Right ventricle myocardium superior (tissue), 1 donor: Measurements from ENCODE around the gene SLC39A12. TPM values are rescaled to one million over a fixed set of nuclear protein-coding genes. Genes with fewer than 3 reads are reported as not detected.
A peak's percentile ranks its signal among the peaks of the same experiment; 100 is the strongest.

ENCODE experiments used
- ATAC-seq: fragments of 200-7000 bp; cut with Tn5 transposase; one replicate; pipeline ENCODE4 v1.9.1; 2020; ENCODE audit warnings: mild to moderate bottlenecking; ENCODE audit not compliant: poor library complexity
- DNase-seq: peaks from one replicate; pipeline ENCODE4 v3.0.0-alpha.2; 2020
- intact Hi-C: fragments of 100-400 bp; cut with DNase I; formaldehyde crosslinking; loops from one replicate; pipeline ENCODE4 v1.11.2; 2022
- total RNA-seq: library from RNA; stranded (reverse); fragmentation: NEBNext Ultra II Directional; extraction: Animal tissue kit (Norgen Biotek cat#: 25700); gene quantifications from one replicate; pipeline ENCODE4 v1.2.1, GENCODE V29; 2021
- donor health status: DM: no; HTN: yes; CAD: no; lungs with severe emphysema.

The SLC39A12 gene
- total RNA-seq, 1 donor from 2014 or later: not detected

GRCh38 chr10:17958049-17958448 lies 6.3 kb downstream of the SLC39A12 start:
- no peak for ATAC-seq
- DNase-seq: no peak
- intact Hi-C loops: no loop called here

GRCh38 chr10:17959870-17960269 lies 8.2 kb downstream of the SLC39A12 start:
- intact Hi-C loops: no loop called here
- DNase-seq (no peak), ATAC-seq (no peak)

GRCh38 chr10:17961551-17962422 lies 10.1 kb downstream of the SLC39A12 start:
- ATAC-seq (no peak), DNase-seq (no peak)
- intact Hi-C loops: no loop called here

GRCh38 chr10:17963431-17963830 lies 11.7 kb downstream of the SLC39A12 start:
- intact Hi-C loops: no loop called here
- no peak for ATAC-seq
- no peak for DNase-seq

GRCh38 chr10:17965649-17966235 lies 14.0 kb downstream of the SLC39A12 start:
- intact Hi-C loops: no loop called here
- no peak for DNase-seq
- ATAC-seq: no peak

- ATAC-seq (no peak), DNase-seq (no peak)
- intact Hi-C loops: no loop called here
These were observed 22.8 kb downstream of the SLC39A12 start for GRCh38 chr10:17974505-17974904.

- no peak for ATAC-seq
- intact Hi-C loops: no loop called here
- DNase-seq: no peak
These were observed 29.3 kb downstream of the SLC39A12 start for GRCh38 chr10:17980846-17981565.

GRCh38 chr10:17981766-17982380 lies 30.2 kb downstream of the SLC39A12 start:
- DNase-seq (no peak), ATAC-seq (no peak)
- intact Hi-C loops: no loop called here

- ATAC-seq (no peak), DNase-seq (no peak)
- intact Hi-C loops: no loop called here
These were observed 32.3 kb downstream of the SLC39A12 start for GRCh38 chr10:17984056-17984455.

GRCh38 chr10:17984563-17984962 lies 32.8 kb downstream of the SLC39A12 start:
- ATAC-seq (no peak), DNase-seq (no peak)
- intact Hi-C loops: no loop called here

GRCh38 chr10:17989908-17990767 lies 38.4 kb downstream of the SLC39A12 start:
- intact Hi-C loops: no loop called here
- ATAC-seq (no peak), DNase-seq (no peak)

- DNase-seq (no peak), ATAC-seq (no peak)
- intact Hi-C loops: no loop called here
These were observed 40.5 kb downstream of the SLC39A12 start for GRCh38 chr10:17992266-17992665.

GRCh38 chr10:17993361-17993760 lies 41.6 kb downstream of the SLC39A12 start:
- intact Hi-C loops: no loop called here
- ATAC-seq (no peak), DNase-seq (no peak)

- ATAC-seq (no peak), DNase-seq (no peak)
- intact Hi-C loops: no loop called here
These were observed 48.9 kb downstream of the SLC39A12 start for GRCh38 chr10:18000601-18001000.

GRCh38 chr10:18005445-18005780 lies 53.7 kb downstream of the SLC39A12 start:
- peak; percentile 25 for ATAC-seq
- intact Hi-C loops: no loop called here

GRCh38 chr10:18005781-18006456 lies 54.2 kb downstream of the SLC39A12 start:
- ATAC-seq: peak; percentile 49
- DNase-seq: no peak
- intact Hi-C loops: no loop called here

More at GRCh38 chr10:18005445-18005780, 53.7 kb downstream of the SLC39A12 start:
- DNase-seq: no peak

- DNase-seq (no peak), ATAC-seq (no peak)
- intact Hi-C loops: no loop called here
These were observed 57.3 kb downstream of the SLC39A12 start for GRCh38 chr10:18008986-18009385.

GRCh38 chr10:18010050-18010449 lies 58.3 kb downstream of the SLC39A12 start:
- intact Hi-C loops: no loop called here
- DNase-seq (no peak), ATAC-seq (no peak)
